IMR-90 (cell line): ENCODE results near the gene KCNMB1. TPM values are rescaled to one million over a fixed set of nuclear protein-coding genes. Genes with fewer than 3 reads are reported as not detected.

Experiments used
- ATAC-seq: fragments of 200-7000 bp; cut with Tn5 transposase; 2 replicates; pipeline ENCODE4 v1.9.1; 2020; ENCODE audit warnings: low read depth, mild to moderate bottlenecking, moderate library complexity
- BruUV-seq: library from RNA; stranded (reverse); fragments of 400-500 nt; replicated peaks from 2 replicates; lab custom pipeline; 2021; lab: Mats Ljungman, UMichigan
- CTCF ChIA-PET: fragments of 300-600 bp; formaldehyde crosslinking; extraction: SDS; loops from one replicate; lab custom pipeline; 2021; ENCODE audit warnings: antibody characterized with exemption; lab: Yijun Ruan, JAX
- POLR2A ChIA-PET: fragments of 300-600 bp; sonication (Branson Sonifier 250); formaldehyde crosslinking; loops from one replicate; lab custom pipeline; 2022; ENCODE audit warnings: antibody characterized with exemption; ENCODE audit not compliant: unreplicated experiment; lab: Charles Lee
- DNase-seq: peaks from one replicate; pipeline ENCODE4 v3.0.0; 2013
- H2AFZ ChIP-seq: replicated peaks from 2 replicates; pipeline ENCODE3; 2013; ENCODE audit warnings: low read length, mild to moderate bottlenecking; ENCODE audit not compliant: poor library complexity
- H2AK5ac ChIP-seq: 2 replicates; pipeline ENCODE4 v1.6.1; 2013; ENCODE audit warnings: low read depth, low read length, inconsistent platforms
- H2AK9ac ChIP-seq: replicated peaks from 2 replicates; pipeline ENCODE3; 2013; ENCODE audit warnings: mild to moderate bottlenecking, low read depth, low read length, moderate library complexity; ENCODE audit not compliant: poor library complexity
- H2BK120ac ChIP-seq: 2 replicates; pipeline ENCODE4 v1.6.1; 2013; ENCODE audit warnings: low read depth, low read length, inconsistent platforms
- H2BK15ac ChIP-seq: 3 replicates; pipeline ENCODE4 v1.6.1; 2013; ENCODE audit warnings: low read depth, low read length, inconsistent platforms
- H2BK20ac ChIP-seq: 2 replicates; pipeline ENCODE4 v1.6.1; 2013; ENCODE audit warnings: low read depth, mild to moderate bottlenecking, inconsistent platforms, low read length, moderate library complexity
- H2BK5ac ChIP-seq: 2 replicates; pipeline ENCODE4 v1.6.1; 2013; ENCODE audit warnings: mild to moderate bottlenecking, low read depth, low read length, inconsistent platforms; ENCODE audit not compliant: poor library complexity, severe bottlenecking
- H3K14ac ChIP-seq: replicated peaks from 2 replicates; pipeline ENCODE4 v1.6.1; 2013; ENCODE audit warnings: low read depth, low read length, inconsistent platforms
- H3K18ac ChIP-seq: 2 replicates; pipeline ENCODE4 v1.6.1; 2013; ENCODE audit warnings: low read depth, low read length, control low read depth
- H3K23ac ChIP-seq: 2 replicates; pipeline ENCODE4 v1.6.1; 2013; ENCODE audit warnings: low read depth, low read length, inconsistent platforms
- H3K27ac ChIP-seq: 2 replicates; pipeline ENCODE4 v1.5.1; 2013; ENCODE audit warnings: mild to moderate bottlenecking, control low read depth, low read length; ENCODE audit not compliant: insufficient read depth
- H3K27me3 ChIP-seq: 2 replicates; pipeline ENCODE4 v1.6.1; 2013; ENCODE audit warnings: low read length; ENCODE audit not compliant: control insufficient read depth, insufficient read depth
- H3K36me3 ChIP-seq: 2 replicates; pipeline ENCODE4 v1.6.1; 2013; ENCODE audit warnings: low read length, mixed read lengths; ENCODE audit not compliant: control insufficient read depth, insufficient read depth
- H3K4ac ChIP-seq: 2 replicates; pipeline ENCODE4 v1.6.1; 2013; ENCODE audit warnings: low read depth, low read length, inconsistent platforms
- H3K4me1 ChIP-seq: 2 replicates; pipeline ENCODE4 v1.6.1; 2013; ENCODE audit warnings: low read length, mixed read lengths; ENCODE audit not compliant: control insufficient read depth, insufficient read depth
- H3K4me2 ChIP-seq: 2 replicates; pipeline ENCODE4 v1.6.1; 2013; ENCODE audit warnings: low read depth, mild to moderate bottlenecking, control low read depth, low read length, moderate library complexity
- H3K4me3 ChIP-seq: 2 replicates; pipeline ENCODE4 v1.5.1; 2013; ENCODE audit warnings: low read depth, mild to moderate bottlenecking, control low read depth, low read length, moderate library complexity; ENCODE audit not compliant: insufficient read depth
- H3K56ac ChIP-seq: 2 replicates; pipeline ENCODE4 v1.6.1; 2013; ENCODE audit warnings: low read length, inconsistent platforms; ENCODE audit not compliant: insufficient read depth; ENCODE audit errors: extremely low read depth
- H3K79me1 ChIP-seq, 2 experiments: 2 replicates each; pipeline ENCODE4 v1.6.1; 2013; ENCODE audit warnings: low read length in 2 of 2, inconsistent platforms in 1 of 2, low read depth in 1 of 2
- H3K9ac ChIP-seq: 2 replicates; pipeline ENCODE4 v1.6.1; 2013; ENCODE audit warnings: low read depth, low read length, control low read depth
- H3K9me1 ChIP-seq: 2 replicates; pipeline ENCODE4 v1.6.1; 2013; ENCODE audit warnings: low read length, inconsistent platforms; ENCODE audit not compliant: insufficient read depth
- H3K9me3 ChIP-seq: 2 replicates; pipeline ENCODE4 v1.6.1; 2013; ENCODE audit warnings: low read length; ENCODE audit not compliant: control insufficient read depth, insufficient read depth
- H4K20me1 ChIP-seq: 2 replicates; pipeline ENCODE4 v1.6.1; 2013; ENCODE audit warnings: low read length, inconsistent platforms; ENCODE audit not compliant: insufficient read depth
- H4K5ac ChIP-seq: 2 replicates; pipeline ENCODE4 v1.6.1; 2013; ENCODE audit warnings: mild to moderate bottlenecking, low read depth, low read length, control low read depth
- H4K8ac ChIP-seq, 2 experiments: 2 replicates each; pipeline ENCODE4 v1.6.1; 2013; ENCODE audit warnings: low read depth in 2 of 2, low read length in 2 of 2, control low read depth in 1 of 2, inconsistent platforms in 1 of 2
- H4K91ac ChIP-seq: 2 replicates; pipeline ENCODE4 v1.6.1; 2013; ENCODE audit warnings: low read depth, low read length, inconsistent platforms; ENCODE audit not compliant: insufficient read depth
- CEBPB ChIP-seq: IDR thresholded peaks from 2 replicates; pipeline ENCODE4 v1.6.1; 2012; ENCODE audit warnings: low read depth, low read length, improper control_type of control experiment
- CHD1 ChIP-seq: IDR thresholded peaks from 2 replicates; pipeline ENCODE4 v1.6.1; 2012; ENCODE audit warnings: low read depth, low read length, improper control_type of control experiment
- ELK1 ChIP-seq: fragments of 150-350 bp; IDR thresholded peaks from 2 replicates; pipeline ENCODE4 v1.6.1; 2016; ENCODE audit warnings: low read depth, mild to moderate bottlenecking, low read length, moderate library complexity, borderline replicate concordance
- FOS ChIP-seq: fragments of 150-350 bp; IDR thresholded peaks from 2 replicates; pipeline ENCODE4 v1.6.1; 2016; ENCODE audit warnings: low read depth, low read length
- MAFK ChIP-seq: IDR thresholded peaks from 2 replicates; pipeline ENCODE4 v1.6.1; 2012; ENCODE audit warnings: low read depth, low read length, improper control_type of control experiment
- MAZ ChIP-seq: IDR thresholded peaks from 2 replicates; pipeline ENCODE4 v1.6.1; 2012; ENCODE audit warnings: low read depth, mild to moderate bottlenecking, low read length, improper control_type of control experiment, moderate library complexity, borderline replicate concordance
- NFE2L2 ChIP-seq: fragments of 150-350 bp; IDR thresholded peaks from 2 replicates; pipeline ENCODE4 v1.6.1; 2016; ENCODE audit warnings: low read depth, mild to moderate bottlenecking, low read length
- RCOR1 ChIP-seq: IDR thresholded peaks from 2 replicates; pipeline ENCODE4 v1.6.1; 2012; ENCODE audit warnings: mild to moderate bottlenecking, low read length, improper control_type of control experiment; ENCODE audit not compliant: insufficient replicate concordance
- WGBS, 2 experiments: methylation state at CpG; one replicate each; pipeline versions ENCODE4 v1.1.5 to v1.1.7; 2013; ENCODE audit warnings: missing lambda C conversion rate in 2 of 2; ENCODE audit not compliant: insufficient read length in 1 of 2; ENCODE audit errors: extremely low coverage in 2 of 2; 5-methylcytosine and 5-hydroxymethylcytosine counted together
- dilution Hi-C: fragments of 300-500 bp; cut with HindIII; formaldehyde crosslinking; loops from one replicate; pipeline ENCODE4 v1.14.3; 2018; ENCODE audit warnings: low sequenced_read_pairs; ENCODE audit not compliant: unreplicated experiment
- in situ Hi-C: fragments of 300-500 bp; cut with MboI; formaldehyde crosslinking; loops from 3 replicates; pipeline ENCODE4 v1.14.3; 2019; ENCODE audit warnings: low sequenced_read_pairs, inconsistent platforms, mixed read lengths
- intact Hi-C: fragments of 100-400 bp; cut with micrococcal nuclease; formaldehyde crosslinking; loops from 2 replicates; pipeline ENCODE4 v1.10.0; 2022
- polyA plus RNA-seq, 3 experiments: library from polyadenylated mRNA; depleted of rRNA; stranded (reverse); fragments of >200 nt; gene quantifications; 2 replicates each; pipeline ENCODE4 v1.2.3, GENCODE V29; 2012; ENCODE audit warnings: low replicate concordance in 1 of 3
- total RNA-seq: library from RNA; depleted of rRNA; stranded (reverse); fragments of >200 nt; gene quantifications from 2 replicates; pipeline ENCODE4 v1.2.3, GENCODE V29; 2012

Gene KCNMB1
- total and polyA plus RNA-seq, 2 of the 4 experiments (the other 2 are of a cell fraction): not detected

DNA sequence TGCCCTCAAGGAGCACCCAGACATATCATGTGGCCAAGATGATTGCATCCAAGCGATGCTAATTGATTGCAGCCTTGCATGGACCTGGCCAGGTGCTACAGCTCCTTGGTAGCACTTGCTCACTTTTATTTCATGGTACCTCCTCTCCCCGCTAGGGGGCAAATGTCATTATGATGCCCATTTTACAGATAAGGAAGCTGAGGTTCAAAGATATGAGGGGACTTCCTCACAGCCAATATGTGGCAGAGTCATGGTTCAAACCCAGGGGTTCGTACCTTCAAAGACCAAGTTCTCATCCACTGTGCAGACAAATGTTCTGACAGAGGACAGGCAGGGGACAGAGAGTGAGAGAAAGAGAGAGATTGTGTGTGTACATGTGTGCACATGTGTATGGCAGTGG is 21.9 kb upstream of the KCNMB1 start:
- Histone ChIP-seq H3K9me1 (no peaks in the 10 kb centered on the region), H4K91ac (no peak overlapping the region), H3K4me1 (no peaks in the 10 kb centered on the region), H4K20me1 (no peaks in the 10 kb centered on the region), H2BK15ac (no peak overlapping the region), H3K18ac (no peak overlapping the region), H2AFZ (no peak overlapping the region), H4K8ac (no peak overlapping the region), H2BK20ac (no peak overlapping the region), H2AK9ac (no peak overlapping the region), H3K4me2 (no peak overlapping the region), H3K79me1 (no peaks in the 10 kb centered on the region), H3K9ac (no peak overlapping the region), H3K56ac (no peak overlapping the region), H3K23ac (no peak overlapping the region), H2AK5ac (no peak overlapping the region), H2BK5ac (no peak overlapping the region), H3K14ac (no peak overlapping the region), H3K36me3 (no peaks in the 10 kb centered on the region), H3K27ac (no peak overlapping the region), H3K4ac (no peak overlapping the region), H3K4me3 (no peak overlapping the region), H2BK120ac (no peak overlapping the region), H3K9me3 (no peaks in the 10 kb centered on the region), H3K27me3 (no peaks in the 10 kb centered on the region), H4K5ac (no peak overlapping the region)
- no CpG with 5 or more reads among the region's 3 CpGs for WGBS, 2 experiments
- BruUV-seq: no TSS peak
- POLR2A ChIA-PET: no interaction called here
- CTCF ChIA-PET: no interaction called here
- dilution Hi-C loops: no loop called here
- in situ Hi-C loops: no loop called here
- no peak for DNase-seq
- ATAC-seq: no peak
- TF ChIP-seq MAFK (no peak), CEBPB (no peak), ELK1 (no peak), FOS (no peak), RCOR1 (no peak), MAZ (no peak), NFE2L2 (no peak), CHD1 (no peak)
- intact Hi-C loops: no loop called here
